SK-N-SH (cell line): ENCODE measurements around the gene C18orf63.

Source experiments
- CHD2 ChIP-seq: fragments of 150-350 bp; IDR thresholded peaks from 2 replicates; pipeline ENCODE4 v1.6.1; 2018; ENCODE audit warnings: low read length; ENCODE audit not compliant: partially characterized antibody
- EP300 ChIP-seq, 2 experiments: IDR thresholded peaks; 2 replicates each; pipeline versions ENCODE4 v1.4.0 to v1.6.1; 2012; ENCODE audit warnings: borderline replicate concordance in 1 of 2, low read depth in 1 of 2, low read length in 1 of 2
- EZH2phosphoT487 ChIP-seq: fragments of 200-600 bp; sonication (generic); IDR thresholded peaks from 2 replicates; pipeline ENCODE4 v1.6.1; 2017; ENCODE audit warnings: low read depth, mixed run types, mild to moderate bottlenecking, antibody characterized with exemption, moderate library complexity, borderline replicate concordance
- GABPA ChIP-seq: IDR thresholded peaks from 2 replicates; pipeline ENCODE4 v1.4.0; 2012; ENCODE audit warnings: low read depth, mild to moderate bottlenecking
- GATA2 ChIP-seq: sonication (generic); formaldehyde crosslinking; IDR thresholded peaks from 2 replicates; pipeline ENCODE4 v1.5.0; 2020; ENCODE audit warnings: mild to moderate bottlenecking, missing genetic modification reagents
- NFIC ChIP-seq: IDR thresholded peaks from 2 replicates; pipeline ENCODE4 v1.4.0; 2012; ENCODE audit warnings: borderline replicate concordance
- RAD21 ChIP-seq: IDR thresholded peaks from 2 replicates; pipeline ENCODE4 v1.6.1; 2012; ENCODE audit warnings: mild to moderate bottlenecking, low read length
- SIN3A ChIP-seq: IDR thresholded peaks from 2 replicates; pipeline ENCODE4 v1.6.1; 2012; ENCODE audit warnings: low read depth, mild to moderate bottlenecking, low read length, moderate library complexity, borderline replicate concordance
- SMC3 ChIP-seq: IDR thresholded peaks from 2 replicates; pipeline ENCODE4 v1.6.1; 2012; ENCODE audit warnings: low read depth, low read length, improper control_type of control experiment
- TAF1 ChIP-seq: IDR thresholded peaks from 2 replicates; pipeline ENCODE4 v1.6.1; 2012; ENCODE audit warnings: low read depth, mild to moderate bottlenecking, low read length, moderate library complexity, borderline replicate concordance
- TF ChIP-seq, protein P1 (sequence below): IDR thresholded peaks from 2 replicates; pipeline ENCODE4 v1.4.0; 2012; ENCODE audit warnings: low read depth, borderline replicate concordance
- TF ChIP-seq, protein P2 (sequence below): IDR thresholded peaks from 2 replicates; pipeline ENCODE4 v1.6.1; 2012; ENCODE audit warnings: mild to moderate bottlenecking, low read depth, low read length, moderate library complexity
- TF ChIP-seq, protein P3 (sequence below): fragments of 200-600 bp; sonication (generic); IDR thresholded peaks from 2 replicates; pipeline ENCODE4 v1.6.1; 2017; ENCODE audit warnings: antibody characterized with exemption, mild to moderate bottlenecking, moderate library complexity

DNA sequence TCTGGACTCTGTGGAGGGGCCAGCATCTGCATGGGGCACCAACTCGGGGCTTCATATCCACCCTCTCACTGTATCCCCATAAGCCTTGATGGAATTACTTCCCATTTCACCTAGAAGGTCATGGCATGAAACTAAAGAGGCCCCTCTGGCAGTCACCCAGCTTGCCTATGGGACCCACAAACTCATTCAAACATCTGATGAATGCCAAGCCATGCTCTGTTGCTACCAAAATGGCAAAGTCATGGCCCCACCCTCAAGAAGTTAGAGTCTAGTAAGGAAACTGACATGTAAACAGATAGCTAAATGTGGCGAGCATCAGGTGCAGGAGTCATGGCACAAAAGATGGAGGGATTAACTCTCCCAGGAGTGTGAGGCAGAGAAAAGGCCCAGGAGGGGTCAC is 38.3 kb upstream of the C18orf63 start:
- TF ChIP-seq SIN3A (no peak), NFIC (no peak), EP300 (IDR thresholded peaks at IDR 0.05; ENCODE audit: borderline replicate concordance in 1 of 2, low read depth in 1 of 2, low read length in 1 of 2) (no peak), GABPA (no peak), SMC3 (no peak), GATA2 (CRISPR knock-in tag) (no peak), EZH2phosphoT487 (no peak), RAD21 (no peak), TAF1 (no peak), CHD2 (no peak)
- TF ChIP-seq, protein P1, sequence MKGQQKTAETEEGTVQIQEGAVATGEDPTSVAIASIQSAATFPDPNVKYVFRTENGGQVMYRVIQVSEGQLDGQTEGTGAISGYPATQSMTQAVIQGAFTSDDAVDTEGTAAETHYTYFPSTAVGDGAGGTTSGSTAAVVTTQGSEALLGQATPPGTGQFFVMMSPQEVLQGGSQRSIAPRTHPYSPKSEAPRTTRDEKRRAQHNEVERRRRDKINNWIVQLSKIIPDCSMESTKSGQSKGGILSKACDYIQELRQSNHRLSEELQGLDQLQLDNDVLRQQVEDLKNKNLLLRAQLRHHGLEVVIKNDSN: no peak
- TF ChIP-seq, protein P2, sequence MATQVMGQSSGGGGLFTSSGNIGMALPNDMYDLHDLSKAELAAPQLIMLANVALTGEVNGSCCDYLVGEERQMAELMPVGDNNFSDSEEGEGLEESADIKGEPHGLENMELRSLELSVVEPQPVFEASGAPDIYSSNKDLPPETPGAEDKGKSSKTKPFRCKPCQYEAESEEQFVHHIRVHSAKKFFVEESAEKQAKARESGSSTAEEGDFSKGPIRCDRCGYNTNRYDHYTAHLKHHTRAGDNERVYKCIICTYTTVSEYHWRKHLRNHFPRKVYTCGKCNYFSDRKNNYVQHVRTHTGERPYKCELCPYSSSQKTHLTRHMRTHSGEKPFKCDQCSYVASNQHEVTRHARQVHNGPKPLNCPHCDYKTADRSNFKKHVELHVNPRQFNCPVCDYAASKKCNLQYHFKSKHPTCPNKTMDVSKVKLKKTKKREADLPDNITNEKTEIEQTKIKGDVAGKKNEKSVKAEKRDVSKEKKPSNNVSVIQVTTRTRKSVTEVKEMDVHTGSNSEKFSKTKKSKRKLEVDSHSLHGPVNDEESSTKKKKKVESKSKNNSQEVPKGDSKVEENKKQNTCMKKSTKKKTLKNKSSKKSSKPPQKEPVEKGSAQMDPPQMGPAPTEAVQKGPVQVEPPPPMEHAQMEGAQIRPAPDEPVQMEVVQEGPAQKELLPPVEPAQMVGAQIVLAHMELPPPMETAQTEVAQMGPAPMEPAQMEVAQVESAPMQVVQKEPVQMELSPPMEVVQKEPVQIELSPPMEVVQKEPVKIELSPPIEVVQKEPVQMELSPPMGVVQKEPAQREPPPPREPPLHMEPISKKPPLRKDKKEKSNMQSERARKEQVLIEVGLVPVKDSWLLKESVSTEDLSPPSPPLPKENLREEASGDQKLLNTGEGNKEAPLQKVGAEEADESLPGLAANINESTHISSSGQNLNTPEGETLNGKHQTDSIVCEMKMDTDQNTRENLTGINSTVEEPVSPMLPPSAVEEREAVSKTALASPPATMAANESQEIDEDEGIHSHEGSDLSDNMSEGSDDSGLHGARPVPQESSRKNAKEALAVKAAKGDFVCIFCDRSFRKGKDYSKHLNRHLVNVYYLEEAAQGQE: no peak
- TF ChIP-seq, protein P3, sequence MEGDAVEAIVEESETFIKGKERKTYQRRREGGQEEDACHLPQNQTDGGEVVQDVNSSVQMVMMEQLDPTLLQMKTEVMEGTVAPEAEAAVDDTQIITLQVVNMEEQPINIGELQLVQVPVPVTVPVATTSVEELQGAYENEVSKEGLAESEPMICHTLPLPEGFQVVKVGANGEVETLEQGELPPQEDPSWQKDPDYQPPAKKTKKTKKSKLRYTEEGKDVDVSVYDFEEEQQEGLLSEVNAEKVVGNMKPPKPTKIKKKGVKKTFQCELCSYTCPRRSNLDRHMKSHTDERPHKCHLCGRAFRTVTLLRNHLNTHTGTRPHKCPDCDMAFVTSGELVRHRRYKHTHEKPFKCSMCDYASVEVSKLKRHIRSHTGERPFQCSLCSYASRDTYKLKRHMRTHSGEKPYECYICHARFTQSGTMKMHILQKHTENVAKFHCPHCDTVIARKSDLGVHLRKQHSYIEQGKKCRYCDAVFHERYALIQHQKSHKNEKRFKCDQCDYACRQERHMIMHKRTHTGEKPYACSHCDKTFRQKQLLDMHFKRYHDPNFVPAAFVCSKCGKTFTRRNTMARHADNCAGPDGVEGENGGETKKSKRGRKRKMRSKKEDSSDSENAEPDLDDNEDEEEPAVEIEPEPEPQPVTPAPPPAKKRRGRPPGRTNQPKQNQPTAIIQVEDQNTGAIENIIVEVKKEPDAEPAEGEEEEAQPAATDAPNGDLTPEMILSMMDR: no peak
